Activated T-cell treated with anti-CD3 and anti-CD28 coated beads, Interleukin-2, amount 50 U/mL, for 4 hours (primary cell): ENCODE data around the gene PLCB2. TPM values are rescaled to one million over a fixed set of nuclear protein-coding genes. Genes with fewer than 3 reads are reported as not detected.

ENCODE experiments used
- ATAC-seq, 2 donors: fragments of 200-7000 bp; cut with Tn5 transposase; one replicate each; pipeline ENCODE4 v1.10.0; 2021
- DNase-seq: peaks from one replicate; pipeline ENCODE4 v3.0.0-alpha.2; 2020
- H3K27me3 Mint-ChIP-seq: one replicate; pipeline ENCODE4 v1.8.0; 2021; ENCODE audit warnings: low read depth, mixed read lengths
- H3K36me3 Mint-ChIP-seq: one replicate; pipeline ENCODE4 v1.8.0; 2022; ENCODE audit warnings: mixed read lengths; ENCODE audit not compliant: insufficient read depth
- H3K4me1 Mint-ChIP-seq: one replicate; pipeline ENCODE4 v1.8.0; 2021; ENCODE audit warnings: low read depth, mixed read lengths
- H3K4me3 Mint-ChIP-seq: one replicate; pipeline ENCODE4 v1.8.0; 2021; ENCODE audit warnings: mild to moderate bottlenecking, moderate library complexity, mixed read lengths
- H3K9me3 Mint-ChIP-seq: one replicate; pipeline ENCODE4 v1.8.0; 2021; ENCODE audit warnings: mixed read lengths
- total RNA-seq, 3 donors: library from RNA; stranded (reverse); gene quantifications; one replicate each; pipeline ENCODE4 v1.2.1, GENCODE V29; 2021

PLCB2 gene
- total RNA-seq, 3 donors from 2014 or later, result 41.7 to 50.3 (median 48.6) TPM

GRCh38 chr15:40273428-40273827, 34.3 kb downstream of the PLCB2 start:
- Mint-ChIP-seq H3K36me3 (no peaks in the 10 kb centered on the region), H3K9me3 (no peaks in the 10 kb centered on the region), H3K27me3 (peaks cover 12% of the 10 kb centered on the region), H3K4me1 (no peaks in the 10 kb centered on the region), H3K4me3 (no peak overlapping the region)
- ATAC-seq (no peak), DNase-seq (no peak)

- Mint-ChIP-seq H3K9me3 (no peaks in the 10 kb centered on the region), H3K4me1 (no peaks in the 10 kb centered on the region), H3K36me3 (no peaks in the 10 kb centered on the region), H3K4me3 (no peak overlapping the region), H3K27me3 (peaks cover 4% of the 10 kb centered on the region)
- ATAC-seq, result no peak
- no peak for DNase-seq
Measured at GRCh38 chr15:40272485-40273056, 35.2 kb downstream of the PLCB2 start.

- ATAC-seq (no peak), DNase-seq (no peak)
- H3K27me3 Mint-ChIP-seq, result peaks cover 2% of the 10 kb centered on the region
- H3K9me3 Mint-ChIP-seq, result no peaks in the 10 kb centered on the region
- H3K4me1 Mint-ChIP-seq, result no peaks in the 10 kb centered on the region
- no peak overlapping the region for H3K4me3 Mint-ChIP-seq
- no peaks in the 10 kb centered on the region for H3K36me3 Mint-ChIP-seq
Measured at GRCh38 chr15:40271685-40272484, 35.9 kb downstream of the PLCB2 start.

GRCh38 chr15:40270246-40270995, 37.3 kb downstream of the PLCB2 start:
- DNase-seq, result no peak

GRCh38 chr15:40269604-40270003, 38.1 kb downstream of the PLCB2 start:
- no peak for ATAC-seq
- no peaks in the 10 kb centered on the region for H3K36me3 Mint-ChIP-seq
- no peaks in the 10 kb centered on the region for H3K9me3 Mint-ChIP-seq
- H3K27me3 Mint-ChIP-seq, result no peaks in the 10 kb centered on the region
- H3K4me1 Mint-ChIP-seq, result no peaks in the 10 kb centered on the region
- no peak for DNase-seq
- H3K4me3 Mint-ChIP-seq, result no peak overlapping the region

More at GRCh38 chr15:40270246-40270995, 37.3 kb downstream of the PLCB2 start:
- H3K27me3 Mint-ChIP-seq, result no peaks in the 10 kb centered on the region
- no peak overlapping the region for H3K4me3 Mint-ChIP-seq
- no peaks in the 10 kb centered on the region for H3K36me3 Mint-ChIP-seq
- H3K9me3 Mint-ChIP-seq, result no peaks in the 10 kb centered on the region
- no peak for ATAC-seq
- H3K4me1 Mint-ChIP-seq, result no peaks in the 10 kb centered on the region

- H3K9me3 Mint-ChIP-seq, result no peaks in the 10 kb centered on the region
- H3K4me1 Mint-ChIP-seq, result no peaks in the 10 kb centered on the region
- no peak overlapping the region for H3K4me3 Mint-ChIP-seq
- H3K27me3 Mint-ChIP-seq, result no peaks in the 10 kb centered on the region
- ATAC-seq, result no peak
- no peak for DNase-seq
- H3K36me3 Mint-ChIP-seq, result no peaks in the 10 kb centered on the region
Measured at GRCh38 chr15:40267670-40268069, 40.1 kb downstream of the PLCB2 start.

- H3K27me3 Mint-ChIP-seq, result no peaks in the 10 kb centered on the region
- H3K4me3 Mint-ChIP-seq, result no peak overlapping the region
- H3K4me1 Mint-ChIP-seq, result no peaks in the 10 kb centered on the region
- DNase-seq (no peak), ATAC-seq (peak in 1 of 2 donors; percentile 58)
- no peaks in the 10 kb centered on the region for H3K36me3 Mint-ChIP-seq
- H3K9me3 Mint-ChIP-seq, result no peaks in the 10 kb centered on the region
Measured at GRCh38 chr15:40266828-40267304, 40.9 kb downstream of the PLCB2 start.

- Mint-ChIP-seq H3K4me3 (no peak overlapping the region), H3K9me3 (no peaks in the 10 kb centered on the region), H3K36me3 (no peaks in the 10 kb centered on the region)
Measured at GRCh38 chr15:40265875-40266274, 41.9 kb downstream of the PLCB2 start.

GRCh38 chr15:40265355-40265754, 42.4 kb downstream of the PLCB2 start:
- DNase-seq, result no peak
- H3K9me3 Mint-ChIP-seq, result no peaks in the 10 kb centered on the region
- ATAC-seq, result no peak
- H3K27me3 Mint-ChIP-seq, result no peaks in the 10 kb centered on the region
- H3K4me3 Mint-ChIP-seq, result no peak overlapping the region
- no peaks in the 10 kb centered on the region for H3K36me3 Mint-ChIP-seq
- no peaks in the 10 kb centered on the region for H3K4me1 Mint-ChIP-seq

More at GRCh38 chr15:40265875-40266274, 41.9 kb downstream of the PLCB2 start:
- Mint-ChIP-seq H3K27me3 (no peaks in the 10 kb centered on the region), H3K4me1 (no peaks in the 10 kb centered on the region)
- DNase-seq, result no peak
- ATAC-seq, result no peak

GRCh38 chr15:40264321-40265153, 43.2 kb downstream of the PLCB2 start:
- Mint-ChIP-seq H3K4me3 (no peak overlapping the region), H3K4me1 (no peaks in the 10 kb centered on the region), H3K9me3 (no peaks in the 10 kb centered on the region), H3K36me3 (no peaks in the 10 kb centered on the region), H3K27me3 (no peaks in the 10 kb centered on the region)
- ATAC-seq, result no peak
- DNase-seq, result no peak

- Mint-ChIP-seq H3K4me3 (no peak overlapping the region), H3K36me3 (no peaks in the 10 kb centered on the region), H3K9me3 (no peaks in the 10 kb centered on the region), H3K4me1 (no peaks in the 10 kb centered on the region), H3K27me3 (peaks cover 2% of the 10 kb centered on the region)
- no peak for DNase-seq
- no peak for ATAC-seq
Measured at GRCh38 chr15:40263024-40263754, 44.5 kb downstream of the PLCB2 start.

- H3K4me3 Mint-ChIP-seq, result no peak overlapping the region
- peaks cover 2% of the 10 kb centered on the region for H3K4me1 Mint-ChIP-seq
Measured at GRCh38 chr15:40259021-40259420, 48.7 kb downstream of the PLCB2 start.

GRCh38 chr15:40258544-40258943, 49.2 kb downstream of the PLCB2 start:
- peaks cover 4% of the 10 kb centered on the region for H3K4me1 Mint-ChIP-seq

More at GRCh38 chr15:40259021-40259420, 48.7 kb downstream of the PLCB2 start:
- DNase-seq (no peak), ATAC-seq (no peak)
- Mint-ChIP-seq H3K36me3 (no peaks in the 10 kb centered on the region), H3K27me3 (peaks cover 18% of the 10 kb centered on the region), H3K9me3 (no peaks in the 10 kb centered on the region)

More at GRCh38 chr15:40258544-40258943, 49.2 kb downstream of the PLCB2 start:
- Mint-ChIP-seq H3K27me3 (peaks cover 22% of the 10 kb centered on the region), H3K9me3 (no peaks in the 10 kb centered on the region), H3K36me3 (no peaks in the 10 kb centered on the region), H3K4me3 (no peak overlapping the region)
- ATAC-seq (no peak), DNase-seq (no peak)
